ENCODE measurements around the gene EGFL6.

The EGFL6 gene

DNA sequence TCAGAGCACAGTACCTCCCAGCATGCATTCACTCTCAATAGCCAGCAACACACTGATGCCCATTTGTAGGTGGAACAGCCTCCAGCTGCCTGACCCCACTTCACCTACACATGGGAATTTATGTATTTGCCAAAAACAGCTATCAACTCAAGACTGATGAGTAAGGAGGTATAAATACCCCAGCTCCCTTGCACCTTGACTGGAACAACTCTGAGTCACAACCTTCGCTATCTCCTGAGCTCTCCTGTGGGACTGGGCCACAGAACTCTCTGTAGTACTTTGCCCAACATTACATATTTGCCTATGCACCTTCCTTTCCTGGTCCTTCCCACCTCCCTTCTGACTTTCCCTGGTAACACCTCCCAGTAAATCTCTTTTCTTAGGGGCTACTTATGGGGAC, 16.5 kb upstream of the EGFL6 start:
- DNase-seq (ENCODE audit: low read depth): no peak
- H3K4me3 ChIP-seq (ENCODE audit: low read depth, low read length): no peak overlapping the region
- in situ Hi-C loops (cut with HindIII; ENCODE audit: low sequenced_read_pairs): no loop called here
- TF ChIP-seq, protein P1, sequence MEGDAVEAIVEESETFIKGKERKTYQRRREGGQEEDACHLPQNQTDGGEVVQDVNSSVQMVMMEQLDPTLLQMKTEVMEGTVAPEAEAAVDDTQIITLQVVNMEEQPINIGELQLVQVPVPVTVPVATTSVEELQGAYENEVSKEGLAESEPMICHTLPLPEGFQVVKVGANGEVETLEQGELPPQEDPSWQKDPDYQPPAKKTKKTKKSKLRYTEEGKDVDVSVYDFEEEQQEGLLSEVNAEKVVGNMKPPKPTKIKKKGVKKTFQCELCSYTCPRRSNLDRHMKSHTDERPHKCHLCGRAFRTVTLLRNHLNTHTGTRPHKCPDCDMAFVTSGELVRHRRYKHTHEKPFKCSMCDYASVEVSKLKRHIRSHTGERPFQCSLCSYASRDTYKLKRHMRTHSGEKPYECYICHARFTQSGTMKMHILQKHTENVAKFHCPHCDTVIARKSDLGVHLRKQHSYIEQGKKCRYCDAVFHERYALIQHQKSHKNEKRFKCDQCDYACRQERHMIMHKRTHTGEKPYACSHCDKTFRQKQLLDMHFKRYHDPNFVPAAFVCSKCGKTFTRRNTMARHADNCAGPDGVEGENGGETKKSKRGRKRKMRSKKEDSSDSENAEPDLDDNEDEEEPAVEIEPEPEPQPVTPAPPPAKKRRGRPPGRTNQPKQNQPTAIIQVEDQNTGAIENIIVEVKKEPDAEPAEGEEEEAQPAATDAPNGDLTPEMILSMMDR (IDR thresholded peaks at IDR 0.05; ENCODE audit: low read depth, low read length, missing control alignments): no peak

DNA sequence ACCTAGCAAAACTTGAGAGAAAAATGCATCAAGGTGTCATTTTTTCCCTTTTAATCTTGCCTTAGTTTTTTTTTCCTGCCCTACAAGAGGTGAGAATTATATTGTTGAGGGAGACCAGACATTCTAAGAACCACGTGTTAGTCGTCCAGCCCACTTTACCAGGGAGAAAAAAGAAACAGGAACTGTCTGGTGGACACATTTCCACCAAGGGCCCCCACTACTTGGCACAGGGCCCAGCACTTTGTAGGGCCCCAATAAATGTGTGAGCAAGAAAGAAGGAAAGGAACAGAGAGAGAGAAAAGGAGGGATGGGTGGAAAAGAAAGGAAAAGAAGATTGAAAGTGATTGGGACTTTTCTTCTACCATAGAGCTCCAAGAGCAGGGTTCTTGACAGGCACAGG, 3.9 kb upstream of the EGFL6 start:
- H3K4me3 ChIP-seq (ENCODE audit: low read depth, low read length): no peak overlapping the region
- in situ Hi-C loops (cut with HindIII; ENCODE audit: low sequenced_read_pairs): no loop called here
- no peak for DNase-seq (ENCODE audit: low read depth)
- TF ChIP-seq, protein P1 (IDR thresholded peaks at IDR 0.05; ENCODE audit: low read depth, low read length, missing control alignments): no peak

DNA sequence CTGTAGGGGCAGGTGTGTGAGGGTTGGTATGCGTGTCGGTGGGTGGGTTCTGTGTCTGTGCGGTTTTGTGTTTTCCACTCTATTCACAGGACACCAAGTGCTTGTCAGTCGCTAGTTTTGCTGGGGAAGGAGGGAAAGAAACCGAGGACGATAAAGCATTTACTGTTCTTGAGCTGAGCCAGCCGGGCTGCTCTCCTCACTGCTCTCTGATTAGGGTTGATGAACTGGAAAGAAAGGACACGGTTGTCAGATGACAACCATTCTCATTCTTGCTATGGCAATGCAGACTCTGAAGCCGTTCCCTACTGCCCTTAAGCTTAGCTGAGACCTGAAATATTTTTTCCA, 832 bp downstream of the EGFL6 start:
- no peak for DNase-seq (ENCODE audit: low read depth)
- TF ChIP-seq, protein P1 (IDR thresholded peaks at IDR 0.05; ENCODE audit: low read depth, low read length, missing control alignments): no peak
- H3K4me3 ChIP-seq (ENCODE audit: low read depth, low read length): no peak overlapping the region
- in situ Hi-C loops (cut with HindIII; ENCODE audit: low sequenced_read_pairs): loop anchor here (5.0 kb wide), 1 partner anchor 33 kb away; no protein-coding TSS in a partner anchor

DNA sequence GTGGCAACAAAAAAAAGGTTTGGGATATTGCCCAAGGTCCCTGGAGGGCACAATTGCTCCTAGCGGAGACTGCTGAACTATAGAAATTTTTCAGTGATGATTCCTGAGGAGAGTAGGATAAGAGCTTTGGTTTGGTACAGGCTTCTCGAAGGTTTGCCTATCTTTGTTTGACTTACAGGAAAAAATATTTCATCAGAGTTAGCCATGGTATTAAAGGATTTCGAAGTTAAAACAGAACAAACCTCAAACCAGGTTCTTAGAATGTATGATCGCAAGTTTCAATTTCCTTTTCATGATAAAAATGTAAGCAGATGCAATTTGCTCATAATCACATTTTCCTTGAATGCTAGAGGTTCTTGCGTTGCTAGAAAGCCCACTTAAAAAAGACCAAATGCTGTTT, 1.7 kb downstream of the EGFL6 start:
- in situ Hi-C loops (cut with HindIII; ENCODE audit: low sequenced_read_pairs): loop anchor here (5.0 kb wide), 1 partner anchor 34 kb away; no protein-coding TSS in a partner anchor
- TF ChIP-seq, protein P1 (IDR thresholded peaks at IDR 0.05; ENCODE audit: low read depth, low read length, missing control alignments): no peak
- no peak for DNase-seq (ENCODE audit: low read depth)
- no peak overlapping the region for H3K4me3 ChIP-seq (ENCODE audit: low read depth, low read length)

DNA sequence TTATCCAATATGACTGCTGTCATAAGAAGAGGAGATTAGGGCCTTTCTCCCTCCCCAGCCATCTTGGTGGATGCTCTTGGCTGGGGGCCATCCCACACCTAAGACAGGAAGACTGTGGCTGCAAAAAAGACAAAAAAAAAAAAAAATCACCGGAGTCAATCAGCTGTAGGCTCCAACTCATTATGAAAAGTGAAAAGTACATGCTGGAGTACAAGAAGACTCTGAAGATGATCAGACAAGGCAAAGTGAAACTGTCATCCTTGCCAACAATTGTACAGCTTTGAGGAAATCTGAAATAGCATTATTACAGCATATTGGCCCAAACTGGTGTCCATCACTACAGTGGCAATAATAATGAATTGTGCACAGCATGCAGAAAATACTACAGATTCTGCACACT, 5.2 kb downstream of the EGFL6 start:
- DNase-seq (ENCODE audit: low read depth): no peak
- TF ChIP-seq, protein P1 (IDR thresholded peaks at IDR 0.05; ENCODE audit: low read depth, low read length, missing control alignments): no peak
- in situ Hi-C loops (cut with HindIII; ENCODE audit: low sequenced_read_pairs): loop anchor here (5.0 kb wide), 1 partner anchor 37 kb away; no protein-coding TSS in a partner anchor
- no peak overlapping the region for H3K4me3 ChIP-seq (ENCODE audit: low read depth, low read length)

DNA sequence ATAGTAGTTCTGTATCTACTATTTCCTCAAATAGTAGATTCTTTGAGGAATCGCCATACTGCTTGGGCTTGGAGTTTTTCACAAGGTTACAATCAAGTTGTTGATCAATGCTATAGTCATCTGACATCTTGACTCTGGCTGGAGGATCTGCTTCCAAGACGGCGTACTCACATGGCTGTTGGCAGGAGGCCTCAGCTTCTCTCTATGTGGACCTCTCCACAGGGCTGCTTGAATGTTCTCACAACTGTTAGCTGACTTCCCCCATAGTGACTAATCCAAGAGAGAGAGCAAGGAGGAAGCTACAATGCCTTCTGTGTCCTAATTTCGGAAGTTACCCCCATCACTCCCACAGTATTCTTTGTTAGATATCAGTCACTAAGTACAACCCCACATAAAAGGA, 10.3 kb downstream of the EGFL6 start:
- no peak for DNase-seq (ENCODE audit: low read depth)
- in situ Hi-C loops (cut with HindIII; ENCODE audit: low sequenced_read_pairs): no loop called here
- H3K4me3 ChIP-seq (ENCODE audit: low read depth, low read length): no peak overlapping the region
- TF ChIP-seq, protein P1 (IDR thresholded peaks at IDR 0.05; ENCODE audit: low read depth, low read length, missing control alignments): no peak

DNA sequence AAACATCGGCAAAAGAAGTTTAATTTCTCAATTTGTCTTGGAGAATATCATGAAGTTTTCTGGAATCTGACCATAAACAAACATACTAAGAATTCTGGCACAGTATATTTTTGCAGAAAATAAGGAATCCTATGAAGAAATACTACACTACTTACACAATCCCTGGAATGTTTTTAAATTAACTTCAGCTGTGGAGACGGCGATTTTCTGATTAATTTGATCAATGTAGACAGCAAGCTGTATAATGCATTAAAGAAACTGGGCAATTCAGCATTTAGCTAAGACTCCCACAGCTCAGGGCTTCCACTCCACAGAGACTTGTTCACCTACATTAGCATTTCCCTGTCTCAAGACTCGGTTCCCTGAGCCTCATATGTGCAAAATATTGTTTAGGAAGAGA, 12.2 kb downstream of the EGFL6 start:
- H3K4me3 ChIP-seq (ENCODE audit: low read depth, low read length): no peak overlapping the region
- DNase-seq (ENCODE audit: low read depth): no peak
- TF ChIP-seq, protein P1 (IDR thresholded peaks at IDR 0.05; ENCODE audit: low read depth, low read length, missing control alignments): no peak
- in situ Hi-C loops (cut with HindIII; ENCODE audit: low sequenced_read_pairs): no loop called here

All from astrocyte of the cerebellum (primary cell).